ENCODE data around the gene GPBAR1. TPM values are rescaled to one million over a fixed set of nuclear protein-coding genes. Genes with fewer than 3 reads are reported as not detected.
A peak's percentile ranks its signal among the peaks of the same experiment; 100 is the strongest.

Gene GPBAR1
- 0.21 TPM for polyA plus RNA-seq (2012; ENCODE audit: missing spikeins)

GRCh38 chr2:218260742-218261422 is at the start of gene GPBAR1:
Gene GPBAR1, plus strand, starts transcription at chr2:218261015. Its CDS starts 1,710 bp downstream, at chr2:218262725.
- DNase-seq (ENCODE audit: insufficient read length), result no peak
- TF ChIP-seq TAF1 (IDR thresholded peaks at IDR 0.05; ENCODE audit: borderline replicate concordance, low read depth, low read length) (no peak), POLR2A (IDR thresholded peaks at IDR 0.05; ENCODE audit: low read depth, low read length) (no peak), POLR2AphosphoS5 (IDR thresholded peaks at IDR 0.05; ENCODE audit: low read depth, low read length) (no peak)
- FAIRE-seq, result no peak

- TF ChIP-seq POLR2AphosphoS5 (IDR thresholded peaks at IDR 0.05; ENCODE audit: low read depth, low read length) (no peak), TAF1 (IDR thresholded peaks at IDR 0.05; ENCODE audit: borderline replicate concordance, low read depth, low read length) (no peak), POLR2A (IDR thresholded peaks at IDR 0.05; ENCODE audit: low read depth, low read length) (no peak)
- DNase-seq (ENCODE audit: insufficient read length) (no peak), FAIRE-seq (no peak)
Measured at GRCh38 chr2:218214116-218214515, 46.7 kb upstream of the GPBAR1 start.

- no peak for DNase-seq (ENCODE audit: insufficient read length)
- FAIRE-seq, result no peak
- TF ChIP-seq POLR2A (IDR thresholded peaks at IDR 0.05; ENCODE audit: low read depth, low read length) (no peak), POLR2AphosphoS5 (IDR thresholded peaks at IDR 0.05; ENCODE audit: low read depth, low read length) (no peak), TAF1 (IDR thresholded peaks at IDR 0.05; ENCODE audit: borderline replicate concordance, low read depth, low read length) (no peak)
Measured at GRCh38 chr2:218216336-218216673, 44.5 kb upstream of the GPBAR1 start.

- DNase-seq (ENCODE audit: insufficient read length) (peak; percentile 90), FAIRE-seq (peak; percentile 98)
- TF ChIP-seq POLR2AphosphoS5 (IDR thresholded peaks at IDR 0.05; ENCODE audit: low read depth, low read length) (peak; percentile 62), POLR2A (IDR thresholded peaks at IDR 0.05; ENCODE audit: low read depth, low read length) (peak; percentile 73), TAF1 (IDR thresholded peaks at IDR 0.05; ENCODE audit: borderline replicate concordance, low read depth, low read length) (peak; percentile 52; the same call in 1 of the 2 replicates)
Measured at GRCh38 chr2:218216674-218217359, 44.0 kb upstream of the GPBAR1 start, which contains the start of gene ARPC2. Gene ARPC2, plus strand, starts transcription at chr2:218217189. Its CDS starts 282 bp downstream, at chr2:218217471.

GRCh38 chr2:218217360-218218267 is 43.2 kb upstream of the GPBAR1 start:
- peak; percentile 78 for FAIRE-seq

GRCh38 chr2:218218268-218219185 is 42.3 kb upstream of the GPBAR1 start:
- no peak for DNase-seq (ENCODE audit: insufficient read length)

More at GRCh38 chr2:218217360-218218267, 43.2 kb upstream of the GPBAR1 start:
- DNase-seq (ENCODE audit: insufficient read length), result peak; percentile 46
- TF ChIP-seq TAF1 (IDR thresholded peaks at IDR 0.05; ENCODE audit: borderline replicate concordance, low read depth, low read length) (peak; percentile 3; the same call in 1 of the 2 replicates), POLR2AphosphoS5 (IDR thresholded peaks at IDR 0.05; ENCODE audit: low read depth, low read length) (0 out of 2 replicates have a peak, but pooled peaks have one; percentile 5), POLR2A (IDR thresholded peaks at IDR 0.05; ENCODE audit: low read depth, low read length) (no peak)

GRCh38 chr2:218219934-218220333 is 40.9 kb upstream of the GPBAR1 start:
- DNase-seq (ENCODE audit: insufficient read length), result no peak
- no peak for FAIRE-seq
- TF ChIP-seq TAF1 (IDR thresholded peaks at IDR 0.05; ENCODE audit: borderline replicate concordance, low read depth, low read length) (no peak), POLR2A (IDR thresholded peaks at IDR 0.05; ENCODE audit: low read depth, low read length) (no peak), POLR2AphosphoS5 (IDR thresholded peaks at IDR 0.05; ENCODE audit: low read depth, low read length) (no peak)

More at GRCh38 chr2:218218268-218219185, 42.3 kb upstream of the GPBAR1 start:
- TF ChIP-seq POLR2AphosphoS5 (IDR thresholded peaks at IDR 0.05; ENCODE audit: low read depth, low read length), result peak; percentile 60
- peak; percentile 46 for TF ChIP-seq POLR2A (IDR thresholded peaks at IDR 0.05; ENCODE audit: low read depth, low read length)
- TF ChIP-seq TAF1 (IDR thresholded peaks at IDR 0.05; ENCODE audit: borderline replicate concordance, low read depth, low read length), result 0 out of 2 replicates have a peak, but pooled peaks have one; percentile 7
- FAIRE-seq, result peak; percentile 81

DNA sequence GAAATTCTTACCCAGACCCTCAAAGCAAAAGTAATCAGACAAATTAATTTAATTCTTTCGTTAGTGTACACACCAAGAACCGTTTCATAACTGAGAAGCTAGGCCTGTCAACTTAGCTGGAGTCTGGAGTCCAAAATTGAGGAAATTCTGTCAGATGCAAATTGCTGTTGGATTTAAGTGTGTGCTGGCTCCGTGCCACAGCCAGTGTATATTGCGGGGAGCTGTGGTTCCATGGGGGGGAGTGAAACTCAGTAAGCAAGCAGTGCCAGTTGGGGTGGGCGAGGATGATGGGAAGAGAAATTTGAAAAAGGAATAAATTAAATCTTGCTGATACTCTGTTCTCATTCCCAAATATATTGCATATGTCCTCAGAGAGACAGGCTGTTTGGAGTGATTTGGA is 39.8 kb upstream of the GPBAR1 start:
- FAIRE-seq, result no peak
- TF ChIP-seq POLR2A (IDR thresholded peaks at IDR 0.05; ENCODE audit: low read depth, low read length) (peak; percentile 44; the same call in 1 of the 2 replicates), POLR2AphosphoS5 (IDR thresholded peaks at IDR 0.05; ENCODE audit: low read depth, low read length) (no peak; the same call in 1 of the 2 replicates)
- DNase-seq (ENCODE audit: insufficient read length), result no peak

DNA sequence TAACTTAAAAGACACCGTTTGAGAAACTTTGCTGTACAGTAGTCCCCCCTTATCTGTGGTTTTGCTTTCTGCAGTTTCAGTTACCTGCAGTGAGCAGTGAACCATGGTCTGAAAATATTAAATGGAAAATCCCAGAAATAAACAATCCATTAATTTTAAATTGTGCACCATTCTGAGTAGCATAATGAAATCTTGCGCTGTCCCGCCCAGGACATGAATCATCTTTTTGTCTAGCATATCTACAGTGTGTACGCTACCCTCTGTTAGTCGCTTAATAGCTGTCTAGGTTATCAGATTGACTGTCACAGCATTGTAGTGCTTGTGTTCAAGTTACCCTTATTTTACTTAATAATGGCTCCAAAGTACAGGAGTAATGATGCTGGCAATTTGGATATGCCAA is 37.8 kb upstream of the GPBAR1 start:
- FAIRE-seq (no peak), DNase-seq (ENCODE audit: insufficient read length) (no peak)
- TF ChIP-seq POLR2A (IDR thresholded peaks at IDR 0.05; ENCODE audit: low read depth, low read length) (0 out of 2 replicates have a peak, but pooled peaks have one; percentile 5), TAF1 (IDR thresholded peaks at IDR 0.05; ENCODE audit: borderline replicate concordance, low read depth, low read length) (no peak), POLR2AphosphoS5 (IDR thresholded peaks at IDR 0.05; ENCODE audit: low read depth, low read length) (no peak)

- FAIRE-seq (no peak), DNase-seq (ENCODE audit: insufficient read length) (no peak)
Measured at GRCh38 chr2:218224186-218224585, 36.6 kb upstream of the GPBAR1 start.

More at GRCh38 chr2:218224186-218224585, 36.6 kb upstream of the GPBAR1 start:
- TF ChIP-seq TAF1 (IDR thresholded peaks at IDR 0.05; ENCODE audit: borderline replicate concordance, low read depth, low read length), result no peak

Measured in GM12892 (cell line).